HCT116 (cell line): Measurements from ENCODE around the gene GRK5. TPM values are rescaled to one million over a fixed set of nuclear protein-coding genes. Genes with fewer than 3 reads are reported as not detected.

ENCODE experiments used
- ATAC-seq: fragments of 200-7000 bp; cut with Tn5 transposase; 2 replicates; pipeline ENCODE4 v1.9.1; 2020; ENCODE audit warnings: mild to moderate bottlenecking, moderate library complexity
- BruUV-seq: library from RNA; stranded (reverse); fragments of 400-500 nt; replicated peaks from 2 replicates; lab custom pipeline; 2021; lab: Mats Ljungman, UMichigan
- CTCF ChIA-PET: fragments of 300-600 bp; sonication (Branson Sonifier 250); formaldehyde crosslinking; loops from one replicate; lab custom pipeline; 2021; ENCODE audit warnings: antibody characterized with exemption; lab: Charles Lee
- POLR2A ChIA-PET: fragments of 300-600, 350-600 bp; sonication (Branson Sonifier 250); formaldehyde crosslinking; loops from one replicate; lab custom pipeline; 2021; ENCODE audit warnings: antibody characterized with exemption; lab: Charles Lee
- RAD21 ChIA-PET, 2 experiments: fragments of 300-600 bp; sonication (Branson Sonifier 250); formaldehyde crosslinking; loops; one replicate each; lab custom pipeline; 2023; ENCODE audit warnings: low total read pairs in 2 of 2; ENCODE audit not compliant: uncharacterized antibody in 2 of 2, unreplicated experiment in 2 of 2, low non-redundant PET in 1 of 2; lab: Charles Lee
- DNase-seq: peaks from one replicate; pipeline ENCODE4 v3.0.0-alpha.2; 2010; ENCODE audit warnings: low read depth, low spot score
- H2AFZ ChIP-seq: fragments of 200-600 bp; shearing (Covaris generic), sonication (generic); 2 replicates; pipeline ENCODE4 v1.6.1; 2017; ENCODE audit warnings: low read depth, mixed run types, mixed read lengths, antibody characterized with exemption, low read length; ENCODE audit not compliant: poor library complexity, severe bottlenecking
- H3K27ac ChIP-seq: 2 replicates; pipeline ENCODE4 v1.5.1; 2012; ENCODE audit warnings: low read depth, low read length
- H3K27me3 ChIP-seq: fragments of 200-600 bp; sonication (generic); 2 replicates; pipeline ENCODE4 v1.6.1; 2016; ENCODE audit warnings: mixed run types, low read length, mixed read lengths; ENCODE audit not compliant: insufficient read depth
- H3K36me3 ChIP-seq, 2 experiments: fragments of 200-500 bp in 1 of 2; fragments of 200-600 bp in 1 of 2; sonication (Bioruptor generic) in 1 of 2; sonication (generic) in 1 of 2; 2 replicates each; pipeline versions ENCODE4 v1.5.1 to v1.6.1; 2014 to 2016; ENCODE audit warnings: low read length in 2 of 2, inconsistent platforms in 1 of 2, mixed read lengths in 1 of 2, mixed run types in 1 of 2; ENCODE audit not compliant: insufficient read depth in 2 of 2, control insufficient read depth in 1 of 2
- H3K4me1 ChIP-seq, 2 experiments: fragments of 200-600 bp in 1 of 2; sonication (generic) in 1 of 2; 2 replicates each; pipeline versions ENCODE4 v1.5.1 to v1.6.1; 2012 to 2017; ENCODE audit warnings: low read length in 2 of 2, inconsistent platforms in 1 of 2, mild to moderate bottlenecking in 1 of 2, mixed read lengths in 1 of 2, mixed run types in 1 of 2, moderate library complexity in 1 of 2; ENCODE audit not compliant: insufficient read depth in 2 of 2, control insufficient read depth in 1 of 2
- H3K4me2 ChIP-seq: fragments of 200-600 bp; sonication (generic); 2 replicates; pipeline ENCODE4 v1.6.1; 2017; ENCODE audit warnings: mixed run types, low read length, mixed read lengths
- H3K4me3 ChIP-seq, 2 experiments: fragments of 200-600 bp in 1 of 2; sonication (generic) in 1 of 2; replicated peaks in 1 of 2; 2 replicates each; pipeline ENCODE4 v1.5.1; 2011 to 2016; ENCODE audit warnings: low read length in 2 of 2, control low read depth in 1 of 2, low read depth in 1 of 2, mild to moderate bottlenecking in 1 of 2, mixed read lengths in 1 of 2, mixed run types in 1 of 2
- H3K79me2 ChIP-seq: fragments of 200-600 bp; sonication (generic); 2 replicates; pipeline ENCODE4 v1.6.1; 2017; ENCODE audit warnings: mild to moderate bottlenecking, mixed run types, low read length, moderate library complexity, mixed read lengths; ENCODE audit not compliant: insufficient read depth
- H3K9ac ChIP-seq: fragments of 200-600 bp; sonication (generic); 2 replicates; pipeline ENCODE4 v1.6.1; 2016; ENCODE audit warnings: low read length, mixed read lengths
- H3K9me2 ChIP-seq: fragments of 200-600 bp; sonication (generic), shearing (Covaris generic); 2 replicates; pipeline ENCODE4 v1.6.1; 2017; ENCODE audit warnings: mixed run types, mild to moderate bottlenecking, moderate library complexity; ENCODE audit not compliant: insufficient read depth
- H3K9me3 ChIP-seq, 2 experiments: fragments of 200-500 bp in 1 of 2; fragments of 200-600 bp in 1 of 2; sonication (Bioruptor generic) in 1 of 2; sonication (generic) in 1 of 2; 2 replicates each; pipeline ENCODE4 v1.6.1; 2014 to 2017; ENCODE audit warnings: low read length in 2 of 2, mixed read lengths in 2 of 2, inconsistent platforms in 1 of 2, low read depth in 1 of 2, mild to moderate bottlenecking in 1 of 2, mixed run types in 1 of 2, moderate library complexity in 1 of 2; ENCODE audit not compliant: control insufficient read depth in 1 of 2, insufficient read depth in 1 of 2
- H4K20me1 ChIP-seq: fragments of 200-600 bp; sonication (generic), shearing (Covaris generic); 2 replicates; pipeline ENCODE4 v1.6.1; 2017; ENCODE audit warnings: mixed run types, mild to moderate bottlenecking, moderate library complexity; ENCODE audit not compliant: insufficient read depth
- ATF3 ChIP-seq: IDR thresholded peaks from 2 replicates; pipeline ENCODE4 v1.6.1; 2012
- CBX3 ChIP-seq: IDR thresholded peaks from 2 replicates; pipeline ENCODE4 v1.6.1; 2012; ENCODE audit warnings: low read depth
- CEBPB ChIP-seq: IDR thresholded peaks from 2 replicates; pipeline ENCODE4 v1.6.1; 2012; ENCODE audit warnings: low read depth
- CTCF ChIP-seq, 3 experiments: fragments of 200-600 bp in 1 of 3; sonication (generic) in 1 of 3; IDR thresholded peaks in 2 of 3; conservative IDR thresholded peaks in 1 of 3; 2 replicates each; pipeline ENCODE4 v1.5.1; 2012 to 2017; ENCODE audit warnings: low read depth in 2 of 3, low read length in 2 of 3, antibody characterized with exemption in 1 of 3, borderline replicate concordance in 1 of 3, control low read depth in 1 of 3, mild to moderate bottlenecking in 1 of 3, mixed read lengths in 1 of 3, mixed run types in 1 of 3, moderate library complexity in 1 of 3; ENCODE audit not compliant: insufficient read depth in 1 of 3
- ELF1 ChIP-seq: IDR thresholded peaks from 2 replicates; pipeline ENCODE4 v1.6.1; 2012; ENCODE audit warnings: low read depth, borderline replicate concordance
- FOSL1 ChIP-seq: IDR thresholded peaks from 2 replicates; pipeline ENCODE4 v1.6.1; 2012; ENCODE audit warnings: low read depth
- RAD21 ChIP-seq: IDR thresholded peaks from 2 replicates; pipeline ENCODE4 v1.6.1; 2012; ENCODE audit warnings: low read depth, mild to moderate bottlenecking
- REST ChIP-seq: IDR thresholded peaks from 2 replicates; pipeline ENCODE4 v1.6.1; 2012; ENCODE audit warnings: low read depth
- SIN3A ChIP-seq: IDR thresholded peaks from 2 replicates; pipeline ENCODE4 v1.6.1; 2012; ENCODE audit warnings: low read depth
- SP1 ChIP-seq: IDR thresholded peaks from 2 replicates; pipeline ENCODE4 v1.6.1; 2012; ENCODE audit warnings: low read depth
- SRF ChIP-seq: IDR thresholded peaks from 2 replicates; pipeline ENCODE4 v1.6.1; 2012; ENCODE audit warnings: low read depth
- TCF7L2 ChIP-seq: IDR thresholded peaks from 2 replicates; pipeline ENCODE4 v1.7.0; 2011; ENCODE audit warnings: borderline replicate concordance, inconsistent platforms; ENCODE audit not compliant: insufficient read depth, insufficient read length; ENCODE audit errors: extremely low read depth
- YY1 ChIP-seq: IDR thresholded peaks from 2 replicates; pipeline ENCODE4 v1.6.1; 2011; ENCODE audit warnings: low read length, low read depth, moderate library complexity, mild to moderate bottlenecking; ENCODE audit not compliant: insufficient replicate concordance; ENCODE audit errors: extremely low read depth
- ZFX ChIP-seq: fragments of 450-650 bp; IDR thresholded peaks from 2 replicates; pipeline ENCODE4 v1.6.1; 2017
- ZNF274 ChIP-seq: fragments of 200-500 bp; sonication (Bioruptor generic); IDR thresholded peaks from 2 replicates; pipeline ENCODE4 v1.6.1; 2014; ENCODE audit warnings: mild to moderate bottlenecking, low read depth, low read length, inconsistent platforms
- intact Hi-C: fragments of 100-400 bp; cut with micrococcal nuclease; formaldehyde crosslinking; loops from 2 replicates; pipeline ENCODE4 v1.10.0; 2022
- total RNA-seq: library from RNA; stranded (reverse); gene quantifications from one replicate; pipeline ENCODE4 v1.2.1, GENCODE V29; 2021; ENCODE audit not compliant: unreplicated experiment

The GRK5 gene
- total RNA-seq, 1 experiment from 2014 or later: 7.3 TPM

GRCh38 chr10:119339109-119339508 is 131.7 kb downstream of the GRK5 start (continued):
- TF ChIP-seq REST (no peak), SRF (no peak)

GRCh38 chr10:119340893-119341458 is 133.6 kb downstream of the GRK5 start:
- Histone ChIP-seq H2AFZ (no peak overlapping the region), H3K4me1 (peaks cover 10 to 23% of the 10 kb centered on the region in 2 experiments; a peak in 3 of 4 replicates), H3K27ac (no peak overlapping the region), H3K9me3 (no peaks in the 10 kb centered on the region), H3K9me2 (no peaks in the 10 kb centered on the region), H3K79me2 (no peaks in the 10 kb centered on the region), H3K36me3 (no peaks in the 10 kb centered on the region), H4K20me1 (no peaks in the 10 kb centered on the region), H3K4me2 (peak overlapping the region; percentile 40), H3K4me3 (no peak overlapping the region), H3K9ac (no peak overlapping the region), H3K27me3 (no peaks in the 10 kb centered on the region)
- no TSS peak for BruUV-seq
- RAD21 ChIA-PET: no interaction called here
- CTCF ChIA-PET: no interaction called here
- DNase-seq: no peak
- peak; percentile 10; the same call in 1 of the 2 replicates for ATAC-seq
- POLR2A ChIA-PET: no interaction called here
- intact Hi-C loops: no loop called here
- TF ChIP-seq FOSL1 (no peak), ZFX (no peak), CTCF (IDR thresholded peaks at IDR 0.05 in 2 of 3, conservative IDR thresholded peaks at IDR 0.05 in 1 of 3; ENCODE audit: borderline replicate concordance in 1 of 3, insufficient read depth in 1 of 3, low read depth in 2 of 3, low read length in 2 of 3) (no peak), ELF1 (no peak), SIN3A (no peak), ZNF274 (no peak), CEBPB (no peak), SP1 (no peak), TCF7L2 (no peak), YY1 (no peak), RAD21 (no peak), SRF (no peak), ATF3 (no peak), CBX3 (no peak), REST (no peak)
